Esophagus muscularis mucosa (tissue), 4 donors: ENCODE data around the gene GPR137B. TPM values are rescaled to one million over a fixed set of nuclear protein-coding genes. Genes with fewer than 3 reads are reported as not detected.

ENCODE experiments used
- DNase-seq: peaks from one replicate; pipeline ENCODE4 v3.0.0-alpha.2; 2017; ENCODE audit errors: extremely low spot score
- H3K27ac ChIP-seq, 4 donors: fragments of 200-600 bp; sonication (generic); replicated peaks in 1 of 4; 1 replicate in 3 of 4; 2 replicates in 1 of 4; pipeline ENCODE4 v1.5.1; 2016 to 2019; ENCODE audit warnings: mild to moderate bottlenecking in 1 of 4
- H3K27me3 ChIP-seq, 4 donors: fragments of 200-600 bp; sonication (generic); one replicate each; pipeline versions ENCODE4 v1.5.1 to v1.6.0; 2016 to 2019
- H3K36me3 ChIP-seq, 4 donors: fragments of 200-600 bp; sonication (generic); one replicate each; pipeline ENCODE4 v1.5.1; 2016 to 2019
- H3K4me1 ChIP-seq, 4 donors: fragments of 200-600 bp; sonication (generic); one replicate each; pipeline ENCODE4 v1.5.1; 2016 to 2019
- H3K4me3 ChIP-seq, 4 donors: fragments of 200-600 bp; sonication (generic); 1 replicate in 2 of 4; 2 replicates in 2 of 4; pipeline ENCODE4 v1.5.1; 2016 to 2019; ENCODE audit warnings: mild to moderate bottlenecking in 4 of 4, moderate library complexity in 1 of 4
- H3K9me3 ChIP-seq, 4 donors: fragments of 200-600 bp; sonication (generic); 1 replicate in 3 of 4; 2 replicates in 1 of 4; pipeline ENCODE4 v1.5.1; 2016 to 2019
- EP300 ChIP-seq: sonication (generic); formaldehyde crosslinking; IDR thresholded peaks from one replicate; pipeline ENCODE4 v1.6.1; 2017; ENCODE audit warnings: antibody characterized with exemption
- POLR2A ChIP-seq: fragments of 450-650 bp; IDR thresholded peaks from one replicate; pipeline ENCODE4 v1.6.1; 2017; ENCODE audit warnings: antibody characterized with exemption, moderate library complexity, mild to moderate bottlenecking, low read depth
- POLR2AphosphoS5 ChIP-seq, 2 donors: sonication (generic); formaldehyde crosslinking; IDR thresholded peaks; one replicate each; pipeline ENCODE4 v1.6.1; 2017; ENCODE audit warnings: antibody characterized with exemption in 2 of 2
- WGBS: methylation state at CpG from one replicate; pipeline ENCODE4 v1.1.5; 2018; 5-methylcytosine and 5-hydroxymethylcytosine counted together
- intact Hi-C: fragments of 100-400 bp; cut with DNase I; formaldehyde crosslinking; loops from one replicate; pipeline ENCODE4 v1.15.1; 2023
- total RNA-seq, 4 donors: library from RNA; depleted of rRNA; stranded (reverse); fragments of >200 nt; gene quantifications; one replicate each; pipeline versions ENCODE4 v1.1.0 to v1.2.1, GENCODE V29; 2016
- TF ChIP-seq, protein P1 (sequence below), 3 experiments: fragments of 200-600 bp in 2 of 3; fragments of 450-650 bp in 1 of 3; sonication (generic) in 2 of 3; IDR thresholded peaks; one replicate each; pipeline ENCODE4 v1.5.1; 2017 to 2019; ENCODE audit warnings: antibody characterized with exemption in 3 of 3, mild to moderate bottlenecking in 2 of 3, moderate library complexity in 1 of 3

The GPR137B gene
- total RNA-seq, 4 donors from 2014 or later, result 14.5 to 21.3 (median 15.7) TPM

DNA sequence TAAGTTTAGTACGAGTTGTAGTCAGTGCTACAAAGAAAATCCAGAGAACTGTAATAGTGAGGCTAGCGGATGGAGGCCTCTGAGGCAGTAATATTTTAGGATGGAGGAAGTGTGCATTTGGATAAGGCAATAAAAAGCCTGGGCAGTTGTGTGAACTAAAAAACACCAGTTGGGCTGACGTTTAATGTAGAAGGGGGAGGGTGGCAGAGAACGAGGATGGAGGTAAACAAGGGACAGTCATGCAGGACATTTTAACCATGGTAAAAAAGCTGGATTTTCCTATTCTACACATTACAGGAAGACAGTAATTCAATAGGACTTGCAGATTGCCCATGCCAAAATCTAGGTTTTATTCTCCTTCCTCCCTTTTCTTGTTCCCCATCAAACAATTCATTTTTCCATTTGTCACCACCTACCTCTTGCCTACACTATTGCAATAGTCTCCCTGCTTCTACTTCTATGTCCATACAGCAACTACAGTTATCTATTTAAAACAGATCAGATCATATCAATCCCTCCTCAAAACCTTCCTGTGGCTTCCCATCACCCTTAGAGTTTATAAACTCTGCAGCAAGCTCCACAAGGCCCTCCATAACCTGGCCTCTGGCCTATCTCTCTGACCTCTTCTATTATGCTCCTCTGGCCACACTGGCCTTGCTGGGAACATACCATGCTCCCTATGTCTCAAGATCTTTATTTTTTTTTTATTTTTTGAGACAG lies 111.7 kb downstream of the GPR137B start:
- no peak for DNase-seq
- Histone ChIP-seq H3K4me1 (no peaks in the 10 kb centered on the region), H3K4me3 (no peak overlapping the region), H3K27me3 (no peaks in the 10 kb centered on the region), H3K9me3 (peaks cover 0 to 19% (median 17%) of the 10 kb centered on the region in 4 donors), H3K36me3 (peaks cover 0 to 5% (median 2%) of the 10 kb centered on the region in 4 donors), H3K27ac (no peak overlapping the region)
- intact Hi-C loops, result no loop called here
- 75% methylated on average over 4 of the region's 4 CpGs for WGBS
- TF ChIP-seq POLR2A (no peak), POLR2AphosphoS5 (IDR thresholded peaks at IDR 0.05) (no peak)

DNA sequence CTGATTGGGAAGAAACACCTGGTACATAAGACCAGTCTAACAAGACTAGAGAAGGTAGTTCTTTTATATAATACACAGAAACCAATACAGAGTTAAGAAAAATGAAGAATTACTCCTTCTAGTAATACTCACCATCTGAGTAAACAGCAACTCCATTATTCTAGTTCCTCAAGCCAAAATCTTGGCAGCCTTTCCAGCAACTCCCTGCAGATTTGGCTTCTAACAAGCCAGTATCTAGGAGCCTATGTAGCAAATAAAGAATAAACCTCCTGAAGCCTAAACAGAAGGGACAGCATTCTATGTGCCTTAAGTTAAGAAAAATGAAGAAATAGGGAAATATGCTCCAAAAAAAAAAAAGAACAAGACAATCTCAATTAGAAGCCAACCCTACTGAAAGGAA lies 114.9 kb downstream of the GPR137B start:
- no peak for DNase-seq
- Histone ChIP-seq H3K9me3 (peaks cover 0 to 36% (median 32%) of the 10 kb centered on the region in 4 donors), H3K4me3 (no peak overlapping the region), H3K4me1 (no peaks in the 10 kb centered on the region), H3K27me3 (no peaks in the 10 kb centered on the region), H3K27ac (no peak overlapping the region), H3K36me3 (peaks cover 0 to 12% (median 4%) of the 10 kb centered on the region in 4 donors)
- TF ChIP-seq POLR2AphosphoS5 (IDR thresholded peaks at IDR 0.05) (no peak), EP300 (no peak), POLR2A (no peak)
- TF ChIP-seq, protein P1, sequence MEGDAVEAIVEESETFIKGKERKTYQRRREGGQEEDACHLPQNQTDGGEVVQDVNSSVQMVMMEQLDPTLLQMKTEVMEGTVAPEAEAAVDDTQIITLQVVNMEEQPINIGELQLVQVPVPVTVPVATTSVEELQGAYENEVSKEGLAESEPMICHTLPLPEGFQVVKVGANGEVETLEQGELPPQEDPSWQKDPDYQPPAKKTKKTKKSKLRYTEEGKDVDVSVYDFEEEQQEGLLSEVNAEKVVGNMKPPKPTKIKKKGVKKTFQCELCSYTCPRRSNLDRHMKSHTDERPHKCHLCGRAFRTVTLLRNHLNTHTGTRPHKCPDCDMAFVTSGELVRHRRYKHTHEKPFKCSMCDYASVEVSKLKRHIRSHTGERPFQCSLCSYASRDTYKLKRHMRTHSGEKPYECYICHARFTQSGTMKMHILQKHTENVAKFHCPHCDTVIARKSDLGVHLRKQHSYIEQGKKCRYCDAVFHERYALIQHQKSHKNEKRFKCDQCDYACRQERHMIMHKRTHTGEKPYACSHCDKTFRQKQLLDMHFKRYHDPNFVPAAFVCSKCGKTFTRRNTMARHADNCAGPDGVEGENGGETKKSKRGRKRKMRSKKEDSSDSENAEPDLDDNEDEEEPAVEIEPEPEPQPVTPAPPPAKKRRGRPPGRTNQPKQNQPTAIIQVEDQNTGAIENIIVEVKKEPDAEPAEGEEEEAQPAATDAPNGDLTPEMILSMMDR (IDR thresholded peaks at IDR 0.05), result no peak
- intact Hi-C loops, result no loop called here

DNA sequence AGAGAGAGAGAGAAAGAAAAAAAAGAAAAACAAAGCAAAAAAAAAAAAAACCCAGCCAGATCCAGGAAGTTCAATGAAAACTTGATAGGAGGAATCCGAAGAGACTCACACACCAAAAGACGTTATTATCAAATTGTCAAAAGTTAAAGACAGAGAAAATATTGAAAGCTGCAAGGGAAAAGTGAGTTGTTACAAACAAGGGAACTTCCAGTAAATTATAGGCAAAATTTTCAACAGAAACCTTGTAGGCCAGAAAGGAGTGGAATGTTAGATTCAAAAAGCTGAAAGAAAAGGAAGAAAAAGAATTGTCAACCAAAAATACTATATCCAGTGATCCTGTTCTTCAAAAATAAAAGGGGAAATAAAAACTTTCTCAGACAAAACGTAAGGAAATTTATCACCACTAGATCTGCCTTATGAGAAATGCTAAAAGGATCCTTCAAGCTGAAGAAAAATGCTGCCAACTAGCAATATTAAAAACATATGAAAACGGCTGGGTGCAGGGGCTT lies 115.8 kb downstream of the GPR137B start:
- TF ChIP-seq, protein P1 (IDR thresholded peaks at IDR 0.05), result no peak
- TF ChIP-seq POLR2A, result no peak
- no peak for TF ChIP-seq POLR2AphosphoS5 (IDR thresholded peaks at IDR 0.05)
- no peak for TF ChIP-seq EP300
- 83% methylated on average over 4 of the region's 4 CpGs for WGBS
- H3K27ac ChIP-seq, result no peak overlapping the region
- no peaks in the 10 kb centered on the region for H3K27me3 ChIP-seq
- H3K4me3 ChIP-seq, result no peak overlapping the region
- peaks cover 0 to 16% (median 8%) of the 10 kb centered on the region in 4 donors for H3K36me3 ChIP-seq
- no peaks in the 10 kb centered on the region for H3K4me1 ChIP-seq
- H3K9me3 ChIP-seq, result peaks cover 0 to 37% (median 35%) of the 10 kb centered on the region in 4 donors
- DNase-seq, result no peak
- intact Hi-C loops, result no loop called here

Other genes starting within 250 kb of the GPR137B start
- 100 to 1,000 TPM; 187 to 390 (median 287) TPM for gene NID1, start 77.4 kb upstream of the GPR137B start, total RNA-seq
- gene ERO1B, start 139.4 kb downstream of the GPR137B start, total RNA-seq, result 10 to 100 TPM in 1 of 4 donors, 1 to 10 TPM in 3; 7.0 to 11.2 (median 8.1) TPM